ENCODE data around the gene RALGAPA2.
A peak's percentile ranks its signal among the peaks of the same experiment; 100 is the strongest.

Gene RALGAPA2

GRCh38 chr20:20391766-20392165 lies 320.7 kb downstream of the RALGAPA2 start:
- no peak for DNase-seq

DNA sequence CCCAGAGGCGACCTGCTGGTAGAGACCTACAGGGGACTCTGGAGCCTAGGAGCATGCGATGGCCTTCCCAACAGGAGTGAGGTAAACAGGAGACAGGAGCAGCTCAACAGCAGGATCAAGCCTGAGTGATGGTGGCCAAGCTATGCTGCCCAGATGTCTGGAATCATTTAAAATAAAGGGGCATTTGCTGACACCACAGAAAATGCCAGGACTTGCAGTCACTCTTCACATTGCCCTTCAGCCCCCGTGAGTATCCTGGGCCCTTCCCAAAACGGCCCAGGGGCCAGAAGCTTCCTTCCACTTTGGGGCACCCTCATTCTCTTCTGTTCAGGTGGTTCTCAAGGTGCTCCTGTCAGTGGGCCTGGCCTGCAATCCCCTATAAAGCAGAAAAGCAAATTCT lies 321.3 kb downstream of the RALGAPA2 start:
- no peak for DNase-seq

- no peak for DNase-seq
These were observed 322.1 kb downstream of the RALGAPA2 start for GRCh38 chr20:20390393-20390792.

- no peak for DNase-seq
These were observed 326.3 kb downstream of the RALGAPA2 start for GRCh38 chr20:20386192-20386591.

DNA sequence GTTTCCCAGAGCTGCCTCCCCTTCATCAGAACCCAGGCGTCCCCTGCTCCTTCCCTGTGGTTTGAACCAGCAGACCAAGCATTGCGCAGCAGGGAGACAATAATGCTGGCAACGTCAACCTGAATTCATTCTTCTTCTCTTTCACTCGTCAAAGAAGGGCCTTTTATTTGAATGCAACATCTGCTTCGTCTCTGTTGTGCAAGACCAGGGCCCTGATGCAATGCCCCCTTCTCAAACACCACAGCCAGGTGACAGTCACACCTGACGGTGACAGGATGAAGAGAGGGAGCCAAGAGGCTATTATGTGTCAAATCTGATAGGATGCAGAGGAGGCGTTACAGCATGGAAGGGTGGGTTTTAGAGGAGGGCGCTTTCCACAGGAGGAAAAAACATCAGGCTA lies 336.6 kb downstream of the RALGAPA2 start:
- DNase-seq: no peak

DNA sequence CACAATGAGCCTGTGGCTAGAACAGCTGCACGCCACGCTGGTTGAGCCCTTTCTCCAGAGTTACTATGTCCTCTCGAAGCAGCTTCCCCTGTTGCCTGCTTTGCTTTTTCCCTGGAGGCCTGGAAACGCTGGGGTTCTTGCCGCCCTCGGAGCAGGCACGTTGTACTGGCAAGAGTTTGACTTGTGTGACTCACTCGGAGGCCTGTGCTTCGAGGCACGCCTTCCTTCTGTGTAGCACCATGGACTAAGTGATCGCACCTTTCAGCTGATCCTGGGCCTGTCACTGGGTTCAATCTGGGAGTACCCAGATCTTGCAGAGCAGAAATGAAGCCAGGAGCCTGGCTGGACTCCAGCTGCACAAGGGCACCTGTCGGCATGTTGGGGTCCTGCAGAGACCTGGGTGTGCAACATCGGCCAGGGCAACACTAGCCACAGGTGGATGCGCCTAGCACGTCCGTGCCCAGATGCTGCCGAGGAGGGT lies 339.3 kb downstream of the RALGAPA2 start:
- DNase-seq: peak; percentile 21

DNA sequence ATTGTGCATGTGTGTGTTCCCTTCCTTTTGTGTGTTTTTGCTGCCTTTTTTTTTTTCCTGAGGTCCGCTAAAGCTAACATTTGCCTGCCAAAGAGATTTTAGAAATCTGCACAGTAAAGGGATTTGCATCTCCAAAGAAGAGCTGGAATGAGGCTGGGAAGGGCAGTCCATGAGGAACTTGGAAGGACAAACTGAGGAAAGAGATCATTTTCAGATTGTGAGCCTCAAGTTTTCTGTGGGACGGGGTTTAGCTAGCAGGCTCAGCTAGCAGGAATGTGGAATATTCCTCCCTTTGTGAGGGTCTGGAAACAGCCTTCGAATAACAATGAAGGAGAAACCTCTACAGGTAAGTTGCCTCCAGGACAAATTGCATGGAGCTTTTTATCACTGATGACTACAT lies 340.8 kb downstream of the RALGAPA2 start:
- no peak for DNase-seq

GRCh38 chr20:20371083-20371482 lies 341.4 kb downstream of the RALGAPA2 start:
- no peak for DNase-seq

DNA sequence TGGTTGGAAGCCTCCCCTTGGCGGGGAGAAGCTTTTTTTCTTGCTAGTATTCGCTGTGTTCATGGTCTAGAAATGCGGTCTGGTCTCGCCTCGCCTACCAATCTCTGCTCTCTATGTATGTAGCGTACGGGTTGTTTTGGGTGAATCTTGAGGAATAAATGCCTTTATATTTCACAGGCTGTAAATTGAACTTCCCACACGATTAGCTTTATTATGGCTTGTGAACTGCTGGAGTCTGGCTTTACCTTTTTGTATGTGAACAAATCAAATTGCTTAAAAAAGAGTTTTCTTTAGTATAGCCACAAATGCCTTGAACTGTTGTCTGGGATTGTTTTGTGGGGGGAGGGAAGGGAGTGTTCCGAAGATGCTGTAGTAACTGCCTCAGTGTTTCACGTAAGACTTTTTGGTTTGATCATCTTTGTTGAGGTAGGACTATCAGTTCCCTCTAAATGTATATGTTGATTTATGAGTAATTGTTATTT lies 342.3 kb downstream of the RALGAPA2 start:
- peak; percentile 27 for DNase-seq

GRCh38 chr20:20369250-20370093 lies 343.0 kb downstream of the RALGAPA2 start:
- DNase-seq: no peak

DNA sequence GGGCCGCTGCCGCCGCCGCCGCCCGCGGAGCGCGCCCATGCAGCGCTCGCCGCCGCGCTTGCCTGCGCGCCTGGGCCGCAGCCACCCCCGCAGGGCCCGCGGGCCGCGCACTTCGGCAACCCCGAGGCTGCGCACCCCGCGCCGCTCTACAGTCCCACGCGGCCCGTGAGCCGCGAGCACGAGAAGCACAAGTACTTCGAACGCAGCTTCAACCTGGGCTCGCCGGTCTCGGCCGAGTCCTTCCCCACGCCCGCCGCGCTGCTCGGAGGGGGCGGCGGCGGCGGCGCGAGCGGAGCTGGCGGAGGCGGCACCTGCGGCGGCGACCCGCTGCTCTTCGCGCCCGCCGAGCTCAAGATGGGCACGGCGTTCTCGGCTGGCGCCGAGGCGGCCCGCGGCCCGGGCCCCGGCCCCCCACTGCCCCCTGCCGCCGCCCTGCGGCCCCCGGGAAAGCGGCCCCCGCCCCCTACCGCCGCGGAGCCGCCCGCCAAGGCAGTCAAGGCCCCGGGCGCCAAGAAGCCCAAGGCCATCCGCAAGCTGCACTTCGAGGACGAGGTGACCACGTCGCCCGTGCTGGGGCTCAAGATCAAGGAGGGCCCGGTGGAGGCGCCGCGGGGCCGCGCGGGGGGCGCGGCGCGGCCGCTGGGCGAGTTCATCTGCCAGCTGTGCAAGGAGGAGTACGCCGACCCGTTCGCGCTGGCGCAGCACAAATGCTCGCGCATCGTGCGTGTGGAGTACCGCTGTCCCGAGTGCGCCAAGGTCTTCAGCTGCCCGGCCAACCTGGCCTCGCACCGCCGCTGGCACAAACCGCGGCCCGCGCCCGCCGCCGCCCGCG lies 343.8 kb downstream of the RALGAPA2 start:
- DNase-seq: no peak

GRCh38 chr20:20367575-20368417 lies 344.6 kb downstream of the RALGAPA2 start, which contains the start of gene INSM1:
Gene INSM1 (plus strand): TSS chr20:20368104. CDS start chr20:20368268, 164 bp downstream.
- peak; percentile 84 for DNase-seq

- DNase-seq: peak; percentile 45
These were observed 345.4 kb downstream of the RALGAPA2 start for GRCh38 chr20:20366876-20367574.

- no peak for DNase-seq
These were observed 345.9 kb downstream of the RALGAPA2 start for GRCh38 chr20:20366551-20366875.

DNA sequence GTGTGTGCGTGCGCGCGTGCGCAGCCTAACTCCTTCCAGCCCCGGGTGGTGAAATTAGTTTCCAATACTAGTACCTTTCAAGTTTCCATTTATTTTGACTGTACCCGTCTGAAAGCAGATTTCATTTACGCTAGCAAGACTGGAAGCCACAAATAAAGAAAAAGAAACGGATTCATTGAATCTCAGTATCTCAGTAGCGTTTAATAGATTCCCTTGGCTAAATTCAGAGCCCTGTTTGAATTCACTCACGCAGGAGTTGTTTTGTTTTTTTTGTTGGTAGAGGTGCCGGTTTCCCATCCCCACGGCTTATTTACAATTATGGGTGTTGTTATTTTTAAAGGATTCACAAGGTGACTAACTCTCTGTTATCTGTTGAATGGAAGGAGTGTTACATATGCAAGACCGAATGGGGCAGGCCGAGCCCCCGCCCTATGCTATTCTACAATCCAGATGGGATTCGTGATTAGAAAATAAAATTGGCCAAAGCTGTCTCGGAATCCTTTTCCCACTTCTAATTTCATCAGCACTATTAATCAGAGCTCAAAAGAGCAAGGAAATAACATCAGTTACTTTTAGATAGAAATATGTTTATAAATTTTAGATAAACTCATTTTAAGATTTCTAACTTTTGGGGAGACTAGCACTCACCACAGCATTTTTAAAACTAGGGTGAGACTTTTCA lies 346.8 kb downstream of the RALGAPA2 start:
- no peak for DNase-seq

DNA sequence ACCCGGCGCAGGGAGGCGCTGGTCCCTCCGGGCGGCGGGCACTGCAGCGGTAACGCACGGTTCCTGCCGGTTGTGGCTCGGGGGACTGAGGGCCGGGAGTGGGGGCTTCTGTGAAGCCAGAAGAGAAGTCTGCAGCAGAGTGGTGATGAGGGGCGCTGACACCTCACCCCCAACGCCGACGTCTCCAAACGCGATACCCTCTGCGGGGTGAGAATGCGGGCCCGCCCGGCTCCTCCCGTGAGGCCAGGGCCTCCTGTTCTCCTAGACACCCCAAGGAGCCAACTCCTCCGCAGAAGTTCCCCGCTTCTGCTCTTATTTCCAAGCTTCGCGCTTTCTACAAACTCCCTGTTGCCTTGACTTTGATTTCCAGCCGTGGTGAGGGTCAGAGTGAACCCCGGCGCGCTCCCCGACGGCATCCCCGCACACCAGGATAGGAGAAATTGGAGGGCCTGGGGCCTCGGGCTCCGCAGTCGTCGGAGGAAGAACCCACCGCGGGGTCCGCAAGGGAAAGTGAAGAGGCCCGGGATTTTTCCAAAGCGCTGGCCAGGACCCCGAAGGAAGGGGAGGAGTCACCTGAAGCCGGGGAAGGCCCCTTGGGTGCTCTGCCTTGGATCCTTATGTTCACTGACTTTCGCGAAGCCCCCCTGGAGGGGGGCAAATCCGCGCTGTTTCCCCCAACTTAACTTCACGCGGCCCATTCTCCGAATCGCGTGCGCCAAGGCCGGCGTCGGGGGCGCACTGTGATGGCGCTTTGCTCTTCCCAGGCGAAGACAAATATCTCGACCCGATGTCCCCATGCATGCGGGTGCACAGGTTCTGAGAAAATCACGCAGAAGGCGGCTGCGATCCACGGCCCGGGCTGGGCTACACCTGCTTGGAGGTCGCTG lies 347.6 kb downstream of the RALGAPA2 start:
- DNase-seq: no peak

- DNase-seq: no peak
These were observed 348.4 kb downstream of the RALGAPA2 start for GRCh38 chr20:20363799-20364592.

GRCh38 chr20:20363434-20363798 lies 349.0 kb downstream of the RALGAPA2 start:
- no peak for DNase-seq

GRCh38 chr20:20362774-20363433 lies 349.5 kb downstream of the RALGAPA2 start:
- DNase-seq: peak; percentile 79
